ENCODE data around the gene NRF1. TPM values are rescaled to one million over a fixed set of nuclear protein-coding genes. Genes with fewer than 3 reads are reported as not detected.
"Not testable (repeated sequence)": the region's sequence is repeated elsewhere in the genome, so short reads cannot be mapped to it uniquely, and the experiment has no call there.

NRF1 gene
- total and polyA plus RNA-seq, 10 of the 15 experiments (the other 5 are each of a cell fraction or from before 2014, with no cell fraction given): 3.5 to 23.1 (median 13.5) TPM

DNA sequence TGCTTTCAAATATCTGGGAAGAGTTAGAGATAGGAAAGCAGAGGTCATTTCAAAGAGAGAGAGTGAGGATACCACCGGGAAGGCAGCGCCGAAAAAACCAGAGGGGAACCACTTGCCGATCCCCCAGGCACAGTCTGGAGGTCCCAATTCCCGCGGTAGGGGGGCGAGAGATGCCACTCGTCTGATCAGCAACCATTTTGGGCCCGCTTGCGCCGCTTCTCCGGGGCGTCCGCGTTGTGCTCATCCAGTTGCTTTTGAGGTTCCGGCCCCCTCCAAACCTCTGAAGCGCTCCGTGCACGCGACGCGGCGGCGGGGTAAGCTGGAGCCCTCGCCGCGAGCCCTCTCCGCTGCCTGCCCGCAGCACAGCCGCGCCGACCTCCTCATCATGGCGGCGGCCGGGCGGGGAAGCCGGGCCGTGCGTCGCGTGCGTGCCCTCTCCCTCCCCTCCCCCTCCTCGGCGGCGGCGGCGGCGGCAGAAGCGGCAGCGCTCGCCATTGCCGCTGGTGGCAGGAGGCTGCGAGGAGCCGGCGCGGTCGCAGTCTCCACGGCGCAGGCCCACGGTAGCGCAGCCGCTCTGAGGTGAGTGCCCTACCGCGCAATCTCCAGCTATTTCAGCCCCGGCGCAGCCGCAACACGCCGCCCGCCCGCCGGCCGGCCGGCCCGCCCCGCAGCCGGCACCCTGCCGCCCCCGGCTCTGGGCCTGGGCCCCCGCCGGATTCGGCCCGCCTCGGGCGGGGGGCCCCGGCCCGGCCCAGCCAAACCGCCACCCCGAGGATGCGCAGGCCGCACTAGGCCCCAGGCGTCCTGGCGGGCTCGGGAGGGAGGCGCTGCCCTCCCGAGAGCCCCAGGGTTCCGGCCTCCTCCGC, at the start of gene NRF1 (continued):
- TF ChIP-seq, protein P1, sequence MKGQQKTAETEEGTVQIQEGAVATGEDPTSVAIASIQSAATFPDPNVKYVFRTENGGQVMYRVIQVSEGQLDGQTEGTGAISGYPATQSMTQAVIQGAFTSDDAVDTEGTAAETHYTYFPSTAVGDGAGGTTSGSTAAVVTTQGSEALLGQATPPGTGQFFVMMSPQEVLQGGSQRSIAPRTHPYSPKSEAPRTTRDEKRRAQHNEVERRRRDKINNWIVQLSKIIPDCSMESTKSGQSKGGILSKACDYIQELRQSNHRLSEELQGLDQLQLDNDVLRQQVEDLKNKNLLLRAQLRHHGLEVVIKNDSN (IDR thresholded peaks at IDR 0.05; ENCODE audit: borderline replicate concordance, extremely low read length, insufficient read depth, low read depth, low read length): no peak
- TF ChIP-seq ZNF622 (IDR thresholded peaks at IDR 0.05) (no peak), SIX5 (IDR thresholded peaks at IDR 0.05; ENCODE audit: low read depth, low read length, severe bottlenecking) (peak; percentile 59)

DNA sequence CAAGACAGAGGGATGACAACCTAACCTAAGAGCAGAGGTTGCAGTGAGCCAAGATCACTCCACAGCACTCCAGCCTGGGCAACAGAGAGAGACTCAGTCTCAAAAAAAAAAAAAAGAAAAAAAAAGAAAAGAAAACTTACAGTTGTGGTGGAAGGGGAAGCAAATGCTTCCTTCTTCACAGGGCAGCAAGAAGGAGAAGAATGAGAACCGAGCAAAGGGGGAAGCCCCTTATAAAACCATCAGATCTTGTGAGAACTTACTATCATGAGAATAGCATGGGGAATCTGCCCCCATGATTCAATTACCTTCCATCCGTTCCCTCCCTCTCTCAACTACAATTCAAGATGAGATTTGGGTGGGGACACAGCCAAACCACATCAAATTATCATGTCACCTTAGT, 45.2 kb upstream of the NRF1 start:
- RAD21 ChIA-PET (ENCODE audit: unreplicated experiment); DNase-seq (ENCODE audit: low read depth, low spot score); ATAC-seq; SMC1A ChIA-PET (ENCODE audit: uncharacterized antibody, unreplicated experiment); H3K79me2 ChIP-seq (ENCODE audit: control insufficient read depth, insufficient read depth, low read length); BruUV-seq (replicated peaks); CTCF ChIA-PET; FAIRE-seq; H3K4me2 ChIP-seq (ENCODE audit: control insufficient read depth, insufficient read depth); H3K9me3 ChIP-seq (replicated peaks; ENCODE audit: control insufficient read depth, insufficient read depth, low read length); H3K27ac ChIP-seq (ENCODE audit: control insufficient read depth, insufficient read depth); H3K27me3 ChIP-seq (replicated peaks in 1 of 2; ENCODE audit: control insufficient read depth in 2 of 2, insufficient read depth in 2 of 2, low read length in 1 of 2); H3K4me3 ChIP-seq; H4K20me1 ChIP-seq (ENCODE audit: control insufficient read depth, insufficient read depth); POLR2A ChIA-PET; H3K36me3 ChIP-seq (ENCODE audit: control insufficient read depth in 2 of 2, insufficient read depth in 2 of 2, low read length in 1 of 2); H3K9ac ChIP-seq (ENCODE audit: control insufficient read depth, insufficient read depth, low read length); in situ Hi-C loops (cut with MboI); H3K4me1 ChIP-seq (ENCODE audit: control insufficient read depth, insufficient read depth, low read length); H2AFZ ChIP-seq (ENCODE audit: control insufficient read depth, low read depth, low read length); intact Hi-C loops (cut with micrococcal nuclease; ENCODE audit: unreplicated experiment): not testable (repeated sequence)
- WGBS (ENCODE audit: insufficient coverage, insufficient replicate concordance, low lambda C conversion rate, missing lambda C conversion rate): 0% methylated on average over 2 of the region's 2 CpGs
